ENCODE results near the gene KCNQ1. TPM values are rescaled to one million over a fixed set of nuclear protein-coding genes. Genes with fewer than 3 reads are reported as not detected.

The KCNQ1 gene
- total and polyA plus RNA-seq, 2 of the 13 experiments (the other 11 are each of a cell fraction or from before 2014, with no cell fraction given) = 0.02 to 0.08 TPM

DNA sequence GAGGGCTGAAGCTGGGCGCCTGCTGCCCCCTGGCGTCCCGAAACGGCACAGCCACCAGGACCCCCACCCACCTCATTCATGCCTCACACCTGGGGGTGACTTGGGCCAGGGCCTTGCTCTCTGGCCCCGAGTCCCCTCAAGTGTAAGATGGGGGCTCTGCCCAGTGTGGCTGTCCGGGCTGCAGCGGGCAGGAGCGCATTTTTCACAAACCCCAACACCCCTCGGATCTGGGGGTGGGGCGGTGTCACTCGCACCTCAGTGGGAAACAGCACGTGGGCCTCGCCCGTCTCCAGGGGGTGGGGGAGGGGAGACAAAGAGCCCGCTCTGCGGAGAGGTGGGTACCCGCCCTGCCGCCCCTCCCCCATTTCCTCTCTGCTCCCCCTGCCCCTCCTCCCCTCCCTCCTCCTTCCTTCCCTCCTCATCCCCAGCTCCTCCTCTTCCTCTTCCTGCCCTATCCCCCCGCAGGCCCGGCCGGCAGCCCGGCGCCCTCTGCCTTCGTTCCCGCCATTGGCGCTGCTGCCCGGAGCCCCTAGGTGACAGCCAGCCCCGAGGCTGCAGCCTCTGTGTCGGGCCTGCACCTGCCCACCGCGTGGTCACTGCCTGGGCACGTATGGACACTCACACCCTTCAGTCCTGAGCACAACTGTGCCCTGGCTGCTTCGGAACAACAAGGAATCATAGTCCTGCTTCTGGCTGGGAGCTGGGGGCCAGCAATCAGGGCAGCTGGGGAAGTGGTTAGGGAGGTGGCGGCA, 447.6 kb downstream of the KCNQ1 start (continued):
- TF ChIP-seq, protein P1, sequence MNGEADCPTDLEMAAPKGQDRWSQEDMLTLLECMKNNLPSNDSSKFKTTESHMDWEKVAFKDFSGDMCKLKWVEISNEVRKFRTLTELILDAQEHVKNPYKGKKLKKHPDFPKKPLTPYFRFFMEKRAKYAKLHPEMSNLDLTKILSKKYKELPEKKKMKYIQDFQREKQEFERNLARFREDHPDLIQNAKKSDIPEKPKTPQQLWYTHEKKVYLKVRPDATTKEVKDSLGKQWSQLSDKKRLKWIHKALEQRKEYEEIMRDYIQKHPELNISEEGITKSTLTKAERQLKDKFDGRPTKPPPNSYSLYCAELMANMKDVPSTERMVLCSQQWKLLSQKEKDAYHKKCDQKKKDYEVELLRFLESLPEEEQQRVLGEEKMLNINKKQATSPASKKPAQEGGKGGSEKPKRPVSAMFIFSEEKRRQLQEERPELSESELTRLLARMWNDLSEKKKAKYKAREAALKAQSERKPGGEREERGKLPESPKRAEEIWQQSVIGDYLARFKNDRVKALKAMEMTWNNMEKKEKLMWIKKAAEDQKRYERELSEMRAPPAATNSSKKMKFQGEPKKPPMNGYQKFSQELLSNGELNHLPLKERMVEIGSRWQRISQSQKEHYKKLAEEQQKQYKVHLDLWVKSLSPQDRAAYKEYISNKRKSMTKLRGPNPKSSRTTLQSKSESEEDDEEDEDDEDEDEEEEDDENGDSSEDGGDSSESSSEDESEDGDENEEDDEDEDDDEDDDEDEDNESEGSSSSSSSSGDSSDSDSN (CRISPR knock-in tag; IDR thresholded peaks at IDR 0.05) = peak; percentile 43; the same call in 1 of the 2 replicates
- TF ChIP-seq, protein P2, sequence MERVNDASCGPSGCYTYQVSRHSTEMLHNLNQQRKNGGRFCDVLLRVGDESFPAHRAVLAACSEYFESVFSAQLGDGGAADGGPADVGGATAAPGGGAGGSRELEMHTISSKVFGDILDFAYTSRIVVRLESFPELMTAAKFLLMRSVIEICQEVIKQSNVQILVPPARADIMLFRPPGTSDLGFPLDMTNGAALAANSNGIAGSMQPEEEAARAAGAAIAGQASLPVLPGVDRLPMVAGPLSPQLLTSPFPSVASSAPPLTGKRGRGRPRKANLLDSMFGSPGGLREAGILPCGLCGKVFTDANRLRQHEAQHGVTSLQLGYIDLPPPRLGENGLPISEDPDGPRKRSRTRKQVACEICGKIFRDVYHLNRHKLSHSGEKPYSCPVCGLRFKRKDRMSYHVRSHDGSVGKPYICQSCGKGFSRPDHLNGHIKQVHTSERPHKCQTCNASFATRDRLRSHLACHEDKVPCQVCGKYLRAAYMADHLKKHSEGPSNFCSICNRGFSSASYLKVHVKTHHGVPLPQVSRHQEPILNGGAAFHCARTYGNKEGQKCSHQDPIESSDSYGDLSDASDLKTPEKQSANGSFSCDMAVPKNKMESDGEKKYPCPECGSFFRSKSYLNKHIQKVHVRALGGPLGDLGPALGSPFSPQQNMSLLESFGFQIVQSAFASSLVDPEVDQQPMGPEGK (CRISPR knock-in tag; IDR thresholded peaks at IDR 0.05) = peak; percentile 73
- TF ChIP-seq SAP130 (CRISPR knock-in tag; IDR thresholded peaks at IDR 0.05; ENCODE audit: low read depth) = 0 out of 2 replicates have a peak, but pooled peaks have one; percentile 24
- TF ChIP-seq, protein P3, sequence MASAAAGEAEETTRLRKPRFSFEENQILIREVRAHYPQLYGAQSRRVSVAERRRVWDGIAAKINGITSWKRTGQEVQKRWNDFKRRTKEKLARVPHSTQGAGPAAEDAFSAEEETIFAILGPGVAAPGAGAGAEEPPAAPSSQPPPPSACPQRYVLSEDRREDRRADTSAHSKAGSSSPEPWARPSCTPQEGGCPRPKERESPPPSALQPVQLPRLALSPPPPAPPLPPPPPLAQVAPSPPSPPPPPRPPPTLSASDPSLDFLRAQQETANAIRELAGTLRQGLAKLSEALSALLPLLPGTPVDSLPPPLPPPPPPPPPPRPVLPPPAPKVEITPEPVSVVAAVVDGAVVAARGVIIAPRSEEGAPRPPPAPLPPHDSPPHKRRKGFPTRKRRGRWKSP (CRISPR knock-in tag; IDR thresholded peaks at IDR 0.05) = no peak
- no peak for TF ChIP-seq ZNF451 (CRISPR knock-in tag; IDR thresholded peaks at IDR 0.05)

Measured in HepG2 (cell line).